Heart left ventricle (tissue), 13 donors: Measurements from ENCODE around the gene IL15.

Experiments used
- POLR2A ChIP-seq, 2 donors: fragments of 450-650 bp; IDR thresholded peaks; one replicate each; pipeline ENCODE4 v1.6.1; 2017; ENCODE audit warnings: antibody characterized with exemption in 2 of 2, mild to moderate bottlenecking in 2 of 2, moderate library complexity in 2 of 2
- TF ChIP-seq, protein P1 (sequence below), 12 donors: fragments of 200-600 bp; sonication (generic) in 4 of 12; IDR thresholded peaks; one replicate each; pipeline versions ENCODE4 v1.5.0 to v1.8.0; 2018 to 2022; ENCODE audit warnings: antibody characterized with exemption in 12 of 12, mild to moderate bottlenecking in 5 of 12
- donor health status: ischemic (EF 13 %, LVEDD 7.1; RV severe dilation, severe dysfunction).
- donor health status: DM: no; HTN: yes; CAD: no.
- donor health status: DM: no; HTN: no; CAD: no.
- donor health status: ischemic (EF 25% LVEDD 6.9; RV normal size, moderate dysfunction).
- donor health status: ischemic (EF 25% LVEDD 5.7; RV mildly dilated, moderate dysfunction).
- donor health status: ischemic (EF 35%, LVEDD 5.7; RV mildly dilated, moderate dysfunction).
- donor health status: nonischemic (EF 11% LVEDD 7.7; RV severe dilation, severe dysfunction).
- donor health status: DM: yes; HTN: yes; CAD: no.
- donor health status: PGD.
- donor health status: ischemic (EF 29% LVEDD 5.4; RV normal size, mild dysfunction).
- donor health status: nonischemic (EF 23%, LVEDD 6.1; RV moderate dilation, normal function).

DNA sequence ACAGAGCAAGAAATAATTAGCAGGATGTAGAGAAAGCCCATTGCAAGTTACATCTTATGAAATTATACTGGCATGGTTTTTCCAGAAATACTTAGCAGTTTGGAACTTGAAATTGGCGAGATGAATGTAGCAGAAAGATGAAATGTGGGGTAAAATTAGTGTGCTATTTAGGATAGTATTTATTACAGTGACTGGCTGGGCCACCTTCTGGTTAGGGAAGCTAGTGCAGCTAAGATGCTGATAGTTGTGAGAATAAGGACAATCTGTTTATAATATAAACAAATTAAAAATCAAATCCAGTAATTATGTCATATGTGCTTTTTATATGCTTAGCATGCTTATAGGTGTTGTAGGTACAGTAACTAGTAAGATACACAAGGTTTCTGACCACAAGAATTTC is 74.8 kb downstream of the IL15 start:
- TF ChIP-seq POLR2A (IDR thresholded peaks at IDR 0.05) = no peak
- TF ChIP-seq, protein P1, sequence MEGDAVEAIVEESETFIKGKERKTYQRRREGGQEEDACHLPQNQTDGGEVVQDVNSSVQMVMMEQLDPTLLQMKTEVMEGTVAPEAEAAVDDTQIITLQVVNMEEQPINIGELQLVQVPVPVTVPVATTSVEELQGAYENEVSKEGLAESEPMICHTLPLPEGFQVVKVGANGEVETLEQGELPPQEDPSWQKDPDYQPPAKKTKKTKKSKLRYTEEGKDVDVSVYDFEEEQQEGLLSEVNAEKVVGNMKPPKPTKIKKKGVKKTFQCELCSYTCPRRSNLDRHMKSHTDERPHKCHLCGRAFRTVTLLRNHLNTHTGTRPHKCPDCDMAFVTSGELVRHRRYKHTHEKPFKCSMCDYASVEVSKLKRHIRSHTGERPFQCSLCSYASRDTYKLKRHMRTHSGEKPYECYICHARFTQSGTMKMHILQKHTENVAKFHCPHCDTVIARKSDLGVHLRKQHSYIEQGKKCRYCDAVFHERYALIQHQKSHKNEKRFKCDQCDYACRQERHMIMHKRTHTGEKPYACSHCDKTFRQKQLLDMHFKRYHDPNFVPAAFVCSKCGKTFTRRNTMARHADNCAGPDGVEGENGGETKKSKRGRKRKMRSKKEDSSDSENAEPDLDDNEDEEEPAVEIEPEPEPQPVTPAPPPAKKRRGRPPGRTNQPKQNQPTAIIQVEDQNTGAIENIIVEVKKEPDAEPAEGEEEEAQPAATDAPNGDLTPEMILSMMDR (IDR thresholded peaks at IDR 0.05) = peak; percentile 44 to 78 (median 62)
